ENCODE measurements around the gene NEXMIF.

GRCh38 chrX:74940414-74940813 is 15.2 kb upstream of the NEXMIF start:
- no peak for TF ChIP-seq EP300 (IDR thresholded peaks at IDR 0.05)
- TF ChIP-seq, protein P1, sequence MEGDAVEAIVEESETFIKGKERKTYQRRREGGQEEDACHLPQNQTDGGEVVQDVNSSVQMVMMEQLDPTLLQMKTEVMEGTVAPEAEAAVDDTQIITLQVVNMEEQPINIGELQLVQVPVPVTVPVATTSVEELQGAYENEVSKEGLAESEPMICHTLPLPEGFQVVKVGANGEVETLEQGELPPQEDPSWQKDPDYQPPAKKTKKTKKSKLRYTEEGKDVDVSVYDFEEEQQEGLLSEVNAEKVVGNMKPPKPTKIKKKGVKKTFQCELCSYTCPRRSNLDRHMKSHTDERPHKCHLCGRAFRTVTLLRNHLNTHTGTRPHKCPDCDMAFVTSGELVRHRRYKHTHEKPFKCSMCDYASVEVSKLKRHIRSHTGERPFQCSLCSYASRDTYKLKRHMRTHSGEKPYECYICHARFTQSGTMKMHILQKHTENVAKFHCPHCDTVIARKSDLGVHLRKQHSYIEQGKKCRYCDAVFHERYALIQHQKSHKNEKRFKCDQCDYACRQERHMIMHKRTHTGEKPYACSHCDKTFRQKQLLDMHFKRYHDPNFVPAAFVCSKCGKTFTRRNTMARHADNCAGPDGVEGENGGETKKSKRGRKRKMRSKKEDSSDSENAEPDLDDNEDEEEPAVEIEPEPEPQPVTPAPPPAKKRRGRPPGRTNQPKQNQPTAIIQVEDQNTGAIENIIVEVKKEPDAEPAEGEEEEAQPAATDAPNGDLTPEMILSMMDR (IDR thresholded peaks at IDR 0.05) = no peak
- TF ChIP-seq POLR2A (IDR thresholded peaks at IDR 0.05) = no peak
- no peak for TF ChIP-seq POLR2AphosphoS5 (IDR thresholded peaks at IDR 0.05)
